ENCODE results near the gene TAS2R38. TPM values are rescaled to one million over a fixed set of nuclear protein-coding genes. Genes with fewer than 3 reads are reported as not detected.

Gene TAS2R38
- total RNA-seq, 1 experiment from 2014 or later = not detected

- no peak overlapping the region for H3K18ac ChIP-seq (ENCODE audit: insufficient read length, low read depth, low read length)
- no peaks in the 10 kb centered on the region for H3K79me1 ChIP-seq (ENCODE audit: insufficient read depth, low read depth, low read length, poor library complexity, severe bottlenecking)
- Mint-ChIP-seq H3K4me1 (peaks cover 8 to 11% of the 10 kb centered on the region in 2 experiments), H3K9me3 (no peaks in the 10 kb centered on the region; a peak in 1 of 5 replicates), H3K27me3 (ENCODE audit: low read depth) (peaks cover 14% of the 10 kb centered on the region; the same call in 1 of the 2 replicates), H3K36me3 (ENCODE audit: insufficient read depth in 1 of 3, low read depth in 3 of 3) (no peaks in the 10 kb centered on the region; a peak in 1 of 7 replicates), H3K27ac (no peak overlapping the region), H3K4me3 (no peak overlapping the region)
- TF ChIP-seq CTCF (conservative IDR thresholded peaks at IDR 0.05) = no peak
- WGBS (ENCODE audit: extremely low coverage, insufficient read length, low lambda C conversion rate) = no CpG with 5 or more reads among the region's 1 CpG
- no peaks in the 10 kb centered on the region for H3K23me2 ChIP-seq (ENCODE audit: insufficient read length, low read depth, low read length, poor library complexity, severe bottlenecking)
- H3K4me1 ChIP-seq (ENCODE audit: insufficient read depth, low read length) = no peaks in the 10 kb centered on the region
- H4K20me1 ChIP-seq (ENCODE audit: control insufficient read depth, insufficient read depth, insufficient read length) = no peaks in the 10 kb centered on the region
- no peak overlapping the region for H3K56ac ChIP-seq (ENCODE audit: insufficient read length, low read depth, low read length)
- no peak overlapping the region for H2BK12ac ChIP-seq (ENCODE audit: insufficient read length, low read depth, low read length)
- no peak overlapping the region for H4K5ac ChIP-seq (ENCODE audit: insufficient read length, low read depth, low read length)
- no peak overlapping the region for H2BK5ac ChIP-seq (ENCODE audit: insufficient read length, low read length)
- H3K4ac ChIP-seq (ENCODE audit: low read depth, low read length) = no peak overlapping the region
- H2BK15ac ChIP-seq (ENCODE audit: low read depth, low read length) = no peak overlapping the region
- H3K4me2 ChIP-seq (ENCODE audit: insufficient read depth, insufficient read length, low read length) = no peak overlapping the region
- H3K14ac ChIP-seq (ENCODE audit: insufficient read depth, low read length) = no peak overlapping the region
- H2BK120ac ChIP-seq (ENCODE audit: low read depth, low read length, poor library complexity, severe bottlenecking) = no peak overlapping the region
- DNase-seq = no peak
- no peaks in the 10 kb centered on the region for H3K27me3 ChIP-seq (ENCODE audit: insufficient read depth, low read length)
- H4K8ac ChIP-seq (replicated peaks; ENCODE audit: insufficient read length, low read depth, low read length) = no peak overlapping the region
- H3K27ac ChIP-seq (ENCODE audit: insufficient read length, low read depth, low read length) = no peak overlapping the region
- H3K9me3 ChIP-seq (ENCODE audit: control insufficient read depth, low read depth, low read length) = peaks cover 6% of the 10 kb centered on the region
- no peak overlapping the region for H2AFZ ChIP-seq (ENCODE audit: low read length)
- H4K91ac ChIP-seq (ENCODE audit: insufficient read length, low read depth, low read length) = no peak overlapping the region
- no peak overlapping the region for H3T11ph ChIP-seq (ENCODE audit: low read length)
- H3K23ac ChIP-seq (ENCODE audit: insufficient read length, low read depth, low read length) = no peak overlapping the region
- no peak overlapping the region for H2AK5ac ChIP-seq (ENCODE audit: insufficient read length, low read length)
- H2BK20ac ChIP-seq (ENCODE audit: low read depth, low read length, poor library complexity, severe bottlenecking) = no peak overlapping the region
- H3K79me2 ChIP-seq (ENCODE audit: insufficient read depth, low read length) = no peaks in the 10 kb centered on the region
- no peak overlapping the region for H3K9ac ChIP-seq (ENCODE audit: extremely low read depth, insufficient read length, low read length)
These were observed 4.8 kb upstream of the TAS2R38 start for GRCh38 chr7:141978351-141978750.

Measured in H9 (cell line).